HEK293 (cell line): ENCODE measurements around the gene ADSS1.
A peak's percentile ranks its signal among the peaks of the same experiment; 100 is the strongest.

Experiments used
- GLIS1 ChIP-seq: fragments of 450-650 bp; formaldehyde crosslinking; IDR thresholded peaks from 2 replicates; pipeline ENCODE4 v1.5.1; 2016; ENCODE audit warnings: missing biosample characterization, missing genetic modification characterization
- KLF7 ChIP-seq: fragments of 450-650 bp; formaldehyde crosslinking; IDR thresholded peaks from 2 replicates; pipeline ENCODE4 v1.5.1; 2016; ENCODE audit warnings: missing biosample characterization, missing genetic modification characterization, borderline replicate concordance
- KLF9 ChIP-seq: fragments of 450-650 bp; formaldehyde crosslinking; IDR thresholded peaks from 2 replicates; pipeline ENCODE4 v1.5.1; 2016; ENCODE audit warnings: missing biosample characterization, missing genetic modification characterization, low read depth
- RBAK ChIP-seq: fragments of 450-650 bp; formaldehyde crosslinking; IDR thresholded peaks from 2 replicates; pipeline ENCODE4 v1.5.1; 2016; ENCODE audit warnings: missing biosample characterization, missing genetic modification characterization
- SCRT2 ChIP-seq: fragments of 450-650 bp; formaldehyde crosslinking; IDR thresholded peaks from 2 replicates; pipeline ENCODE4 v1.5.1; 2016; ENCODE audit warnings: missing biosample characterization, missing genetic modification characterization
- ZBTB17 ChIP-seq: fragments of 450-650 bp; formaldehyde crosslinking; IDR thresholded peaks from 2 replicates; pipeline ENCODE4 v1.5.1; 2016; ENCODE audit warnings: missing biosample characterization, missing genetic modification characterization
- ZBTB21 ChIP-seq: fragments of 450-650 bp; formaldehyde crosslinking; IDR thresholded peaks from 2 replicates; pipeline ENCODE4 v1.5.1; 2017; ENCODE audit warnings: missing biosample characterization, missing genetic modification characterization
- ZBTB26 ChIP-seq: fragments of 450-650 bp; formaldehyde crosslinking; optimal IDR thresholded peaks from 2 replicates; pipeline ENCODE3; 2016; ENCODE audit warnings: missing biosample characterization, mild to moderate bottlenecking, missing genetic modification characterization
- ZEB2 ChIP-seq: fragments of 450-650 bp; formaldehyde crosslinking; IDR thresholded peaks from 2 replicates; pipeline ENCODE4 v1.5.1; 2016; ENCODE audit warnings: missing biosample characterization, missing genetic modification characterization
- ZIC2 ChIP-seq: fragments of 450-650 bp; formaldehyde crosslinking; IDR thresholded peaks from 2 replicates; pipeline ENCODE4 v1.5.1; 2016; ENCODE audit warnings: missing biosample characterization, missing genetic modification characterization
- ZNF155 ChIP-seq: fragments of 450-650 bp; formaldehyde crosslinking; IDR thresholded peaks from 2 replicates; pipeline ENCODE4 v1.5.1; 2016; ENCODE audit warnings: missing biosample characterization, missing genetic modification characterization
- ZNF292 ChIP-seq: fragments of 450-650 bp; formaldehyde crosslinking; IDR thresholded peaks from 2 replicates; pipeline ENCODE4 v1.5.1; 2016; ENCODE audit warnings: low read depth, missing biosample characterization, missing genetic modification characterization, borderline replicate concordance
- ZNF423 ChIP-seq: fragments of 450-650 bp; formaldehyde crosslinking; IDR thresholded peaks from 2 replicates; pipeline ENCODE4 v1.5.1; 2016; ENCODE audit warnings: missing biosample characterization, missing genetic modification characterization
- ZNF521 ChIP-seq: fragments of 450-650 bp; formaldehyde crosslinking; IDR thresholded peaks from 2 replicates; pipeline ENCODE4 v1.5.1; 2017; ENCODE audit warnings: missing biosample characterization, mild to moderate bottlenecking, missing genetic modification characterization
- ZNF555 ChIP-seq: fragments of 450-650 bp; formaldehyde crosslinking; conservative IDR thresholded peaks from 2 replicates; pipeline ENCODE4 v1.5.1; 2017; ENCODE audit warnings: missing biosample characterization, mild to moderate bottlenecking, missing genetic modification characterization, inconsistent platforms
- ZNF645 ChIP-seq: fragments of 450-650 bp; formaldehyde crosslinking; IDR thresholded peaks from 2 replicates; pipeline ENCODE4; 2016; ENCODE audit warnings: missing biosample characterization, missing genetic modification characterization
- ZSCAN16 ChIP-seq: fragments of 450-650 bp; formaldehyde crosslinking; IDR thresholded peaks from 2 replicates; pipeline ENCODE4 v1.5.1; 2016; ENCODE audit warnings: missing biosample characterization, missing genetic modification characterization
- TF ChIP-seq, protein P1 (sequence below): fragments of 450-650 bp; formaldehyde crosslinking; IDR thresholded peaks from 2 replicates; pipeline ENCODE4 v1.5.1; 2016; ENCODE audit warnings: missing biosample characterization, missing genetic modification characterization, borderline replicate concordance
- TF ChIP-seq, protein P2 (sequence below): fragments of 450-650 bp; formaldehyde crosslinking; IDR thresholded peaks from 2 replicates; pipeline ENCODE4 v1.5.1; 2017; ENCODE audit warnings: missing biosample characterization, missing genetic modification characterization
- TF ChIP-seq, protein P3 (sequence below): fragments of 450-650 bp; formaldehyde crosslinking; IDR thresholded peaks from 2 replicates; pipeline ENCODE4 v1.5.1; 2016; ENCODE audit warnings: missing biosample characterization, missing genetic modification characterization
- TF ChIP-seq, protein P4 (sequence below): fragments of 450-650 bp; formaldehyde crosslinking; IDR thresholded peaks from 2 replicates; pipeline ENCODE4 v1.5.1; 2017; ENCODE audit warnings: missing biosample characterization, mild to moderate bottlenecking, missing genetic modification characterization, moderate library complexity
- TF ChIP-seq, protein P5 (sequence below): fragments of 450-650 bp; formaldehyde crosslinking; IDR thresholded peaks from 2 replicates; pipeline ENCODE4 v1.5.1; 2016; ENCODE audit warnings: missing biosample characterization, missing genetic modification characterization, borderline replicate concordance

The ADSS1 gene

GRCh38 chr14:104752735-104753527 lies 28.9 kb downstream of the ADSS1 start, which contains the start of gene SIVA1 (continued):
- TF ChIP-seq ZEB2 (tag by site-specific recombination): peak; percentile 78
- peak; percentile 36 for TF ChIP-seq ZIC2 (tag by site-specific recombination)
- TF ChIP-seq, protein P1, sequence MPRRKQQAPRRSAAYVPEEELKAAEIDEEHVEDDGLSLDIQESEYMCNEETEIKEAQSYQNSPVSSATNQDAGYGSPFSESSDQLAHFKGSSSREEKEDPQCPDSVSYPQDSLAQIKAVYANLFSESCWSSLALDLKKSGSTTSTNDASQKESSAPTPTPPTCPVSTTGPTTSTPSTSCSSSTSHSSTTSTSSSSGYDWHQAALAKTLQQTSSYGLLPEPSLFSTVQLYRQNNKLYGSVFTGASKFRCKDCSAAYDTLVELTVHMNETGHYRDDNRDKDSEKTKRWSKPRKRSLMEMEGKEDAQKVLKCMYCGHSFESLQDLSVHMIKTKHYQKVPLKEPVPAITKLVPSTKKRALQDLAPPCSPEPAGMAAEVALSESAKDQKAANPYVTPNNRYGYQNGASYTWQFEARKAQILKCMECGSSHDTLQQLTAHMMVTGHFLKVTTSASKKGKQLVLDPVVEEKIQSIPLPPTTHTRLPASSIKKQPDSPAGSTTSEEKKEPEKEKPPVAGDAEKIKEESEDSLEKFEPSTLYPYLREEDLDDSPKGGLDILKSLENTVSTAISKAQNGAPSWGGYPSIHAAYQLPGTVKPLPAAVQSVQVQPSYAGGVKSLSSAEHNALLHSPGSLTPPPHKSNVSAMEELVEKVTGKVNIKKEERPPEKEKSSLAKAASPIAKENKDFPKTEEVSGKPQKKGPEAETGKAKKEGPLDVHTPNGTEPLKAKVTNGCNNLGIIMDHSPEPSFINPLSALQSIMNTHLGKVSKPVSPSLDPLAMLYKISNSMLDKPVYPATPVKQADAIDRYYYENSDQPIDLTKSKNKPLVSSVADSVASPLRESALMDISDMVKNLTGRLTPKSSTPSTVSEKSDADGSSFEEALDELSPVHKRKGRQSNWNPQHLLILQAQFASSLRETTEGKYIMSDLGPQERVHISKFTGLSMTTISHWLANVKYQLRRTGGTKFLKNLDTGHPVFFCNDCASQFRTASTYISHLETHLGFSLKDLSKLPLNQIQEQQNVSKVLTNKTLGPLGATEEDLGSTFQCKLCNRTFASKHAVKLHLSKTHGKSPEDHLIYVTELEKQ (tag by site-specific recombination): 0 out of 2 replicates have a peak, but pooled peaks have one; percentile 27
- TF ChIP-seq, protein P2, sequence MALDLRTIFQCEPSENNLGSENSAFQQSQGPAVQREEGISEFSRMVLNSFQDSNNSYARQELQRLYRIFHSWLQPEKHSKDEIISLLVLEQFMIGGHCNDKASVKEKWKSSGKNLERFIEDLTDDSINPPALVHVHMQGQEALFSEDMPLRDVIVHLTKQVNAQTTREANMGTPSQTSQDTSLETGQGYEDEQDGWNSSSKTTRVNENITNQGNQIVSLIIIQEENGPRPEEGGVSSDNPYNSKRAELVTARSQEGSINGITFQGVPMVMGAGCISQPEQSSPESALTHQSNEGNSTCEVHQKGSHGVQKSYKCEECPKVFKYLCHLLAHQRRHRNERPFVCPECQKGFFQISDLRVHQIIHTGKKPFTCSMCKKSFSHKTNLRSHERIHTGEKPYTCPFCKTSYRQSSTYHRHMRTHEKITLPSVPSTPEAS (tag by site-specific recombination): no peak
- no peak for TF ChIP-seq ZNF423 (tag by site-specific recombination)
- no peak for TF ChIP-seq ZSCAN16
- TF ChIP-seq KLF9: peak; percentile 92
- TF ChIP-seq, protein P3, sequence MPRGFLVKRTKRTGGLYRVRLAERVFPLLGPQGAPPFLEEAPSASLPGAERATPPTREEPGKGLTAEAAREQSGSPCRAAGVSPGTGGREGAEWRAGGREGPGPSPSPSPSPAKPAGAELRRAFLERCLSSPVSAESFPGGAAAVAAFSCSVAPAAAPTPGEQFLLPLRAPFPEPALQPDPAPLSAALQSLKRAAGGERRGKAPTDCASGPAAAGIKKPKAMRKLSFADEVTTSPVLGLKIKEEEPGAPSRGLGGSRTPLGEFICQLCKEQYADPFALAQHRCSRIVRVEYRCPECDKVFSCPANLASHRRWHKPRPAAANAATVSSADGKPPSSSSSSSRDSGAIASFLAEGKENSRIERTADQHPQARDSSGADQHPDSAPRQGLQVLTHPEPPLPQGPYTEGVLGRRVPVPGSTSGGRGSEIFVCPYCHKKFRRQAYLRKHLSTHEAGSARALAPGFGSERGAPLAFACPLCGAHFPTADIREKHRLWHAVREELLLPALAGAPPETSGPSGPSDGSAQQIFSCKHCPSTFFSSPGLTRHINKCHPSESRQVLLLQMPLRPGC: peak; percentile 56; the same call in 1 of the 2 replicates
- TF ChIP-seq ZBTB17 (tag by site-specific recombination): peak; percentile 68
- TF ChIP-seq ZBTB21 (tag by site-specific recombination): peak; percentile 98
- no peak for TF ChIP-seq ZNF645 (tag by site-specific recombination)
- TF ChIP-seq KLF7 (tag by site-specific recombination): no peak
- no peak for TF ChIP-seq ZNF555
- TF ChIP-seq RBAK: no peak
- TF ChIP-seq, protein P4, sequence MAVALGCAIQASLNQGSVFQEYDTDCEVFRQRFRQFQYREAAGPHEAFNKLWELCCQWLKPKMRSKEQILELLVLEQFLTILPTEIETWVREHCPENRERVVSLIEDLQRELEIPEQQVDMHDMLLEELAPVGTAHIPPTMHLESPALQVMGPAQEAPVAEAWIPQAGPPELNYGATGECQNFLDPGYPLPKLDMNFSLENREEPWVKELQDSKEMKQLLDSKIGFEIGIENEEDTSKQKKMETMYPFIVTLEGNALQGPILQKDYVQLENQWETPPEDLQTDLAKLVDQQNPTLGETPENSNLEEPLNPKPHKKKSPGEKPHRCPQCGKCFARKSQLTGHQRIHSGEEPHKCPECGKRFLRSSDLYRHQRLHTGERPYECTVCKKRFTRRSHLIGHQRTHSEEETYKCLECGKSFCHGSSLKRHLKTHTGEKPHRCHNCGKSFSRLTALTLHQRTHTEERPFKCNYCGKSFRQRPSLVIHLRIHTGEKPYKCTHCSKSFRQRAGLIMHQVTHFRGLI (tag by site-specific recombination): no peak
- TF ChIP-seq, protein P5, sequence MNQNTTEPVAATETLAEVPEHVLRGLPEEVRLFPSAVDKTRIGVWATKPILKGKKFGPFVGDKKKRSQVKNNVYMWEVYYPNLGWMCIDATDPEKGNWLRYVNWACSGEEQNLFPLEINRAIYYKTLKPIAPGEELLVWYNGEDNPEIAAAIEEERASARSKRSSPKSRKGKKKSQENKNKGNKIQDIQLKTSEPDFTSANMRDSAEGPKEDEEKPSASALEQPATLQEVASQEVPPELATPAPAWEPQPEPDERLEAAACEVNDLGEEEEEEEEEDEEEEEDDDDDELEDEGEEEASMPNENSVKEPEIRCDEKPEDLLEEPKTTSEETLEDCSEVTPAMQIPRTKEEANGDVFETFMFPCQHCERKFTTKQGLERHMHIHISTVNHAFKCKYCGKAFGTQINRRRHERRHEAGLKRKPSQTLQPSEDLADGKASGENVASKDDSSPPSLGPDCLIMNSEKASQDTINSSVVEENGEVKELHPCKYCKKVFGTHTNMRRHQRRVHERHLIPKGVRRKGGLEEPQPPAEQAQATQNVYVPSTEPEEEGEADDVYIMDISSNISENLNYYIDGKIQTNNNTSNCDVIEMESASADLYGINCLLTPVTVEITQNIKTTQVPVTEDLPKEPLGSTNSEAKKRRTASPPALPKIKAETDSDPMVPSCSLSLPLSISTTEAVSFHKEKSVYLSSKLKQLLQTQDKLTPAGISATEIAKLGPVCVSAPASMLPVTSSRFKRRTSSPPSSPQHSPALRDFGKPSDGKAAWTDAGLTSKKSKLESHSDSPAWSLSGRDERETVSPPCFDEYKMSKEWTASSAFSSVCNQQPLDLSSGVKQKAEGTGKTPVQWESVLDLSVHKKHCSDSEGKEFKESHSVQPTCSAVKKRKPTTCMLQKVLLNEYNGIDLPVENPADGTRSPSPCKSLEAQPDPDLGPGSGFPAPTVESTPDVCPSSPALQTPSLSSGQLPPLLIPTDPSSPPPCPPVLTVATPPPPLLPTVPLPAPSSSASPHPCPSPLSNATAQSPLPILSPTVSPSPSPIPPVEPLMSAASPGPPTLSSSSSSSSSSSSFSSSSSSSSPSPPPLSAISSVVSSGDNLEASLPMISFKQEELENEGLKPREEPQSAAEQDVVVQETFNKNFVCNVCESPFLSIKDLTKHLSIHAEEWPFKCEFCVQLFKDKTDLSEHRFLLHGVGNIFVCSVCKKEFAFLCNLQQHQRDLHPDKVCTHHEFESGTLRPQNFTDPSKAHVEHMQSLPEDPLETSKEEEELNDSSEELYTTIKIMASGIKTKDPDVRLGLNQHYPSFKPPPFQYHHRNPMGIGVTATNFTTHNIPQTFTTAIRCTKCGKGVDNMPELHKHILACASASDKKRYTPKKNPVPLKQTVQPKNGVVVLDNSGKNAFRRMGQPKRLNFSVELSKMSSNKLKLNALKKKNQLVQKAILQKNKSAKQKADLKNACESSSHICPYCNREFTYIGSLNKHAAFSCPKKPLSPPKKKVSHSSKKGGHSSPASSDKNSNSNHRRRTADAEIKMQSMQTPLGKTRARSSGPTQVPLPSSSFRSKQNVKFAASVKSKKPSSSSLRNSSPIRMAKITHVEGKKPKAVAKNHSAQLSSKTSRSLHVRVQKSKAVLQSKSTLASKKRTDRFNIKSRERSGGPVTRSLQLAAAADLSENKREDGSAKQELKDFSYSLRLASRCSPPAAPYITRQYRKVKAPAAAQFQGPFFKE (tag by site-specific recombination): no peak
- TF ChIP-seq ZNF155 (tag by site-specific recombination): no peak
- TF ChIP-seq SCRT2 (tag by site-specific recombination): no peak
- peak; percentile 63 for TF ChIP-seq GLIS1
- no peak for TF ChIP-seq ZNF521 (tag by site-specific recombination)
- TF ChIP-seq ZNF292 (tag by site-specific recombination): no peak
- TF ChIP-seq ZBTB26 (tag by site-specific recombination): peak; percentile 99
